Natural killer cell (primary cell): Measurements from ENCODE around the gene BBS9. TPM values are rescaled to one million over a fixed set of nuclear protein-coding genes. Genes with fewer than 3 reads are reported as not detected.
"Not testable (repeated sequence)": the region's sequence is repeated elsewhere in the genome, so short reads cannot be mapped to it uniquely, and the experiment has no call there.

Source experiments
- ATAC-seq, 3 donors: fragments of 150-1000 bp in 2 of 3; fragments of 200-7000 bp in 1 of 3; cut with Tn5 transposase; 1 replicate in 1 of 3; 2 replicates in 2 of 3; pipeline ENCODE4 v1.10.0; 2021; ENCODE audit warnings: mild to moderate bottlenecking in 2 of 3, moderate library complexity in 2 of 3
- DNase-seq, 2 donors: peaks; one replicate each; pipeline versions ENCODE4 v3.0.0 to v3.0.0-alpha.2; 2013 to 2021; ENCODE audit warnings: mixed read lengths in 1 of 2
- H3K27ac ChIP-seq: one replicate; pipeline ENCODE4 v1.5.1; 2013; ENCODE audit warnings: mild to moderate bottlenecking, low read length
- H3K27me3 ChIP-seq: one replicate; pipeline ENCODE4 v1.6.1; 2013; ENCODE audit warnings: low read length; ENCODE audit not compliant: control insufficient read depth, insufficient read depth
- H3K36me3 ChIP-seq: one replicate; pipeline ENCODE4 v1.6.1; 2013; ENCODE audit warnings: low read length; ENCODE audit not compliant: control insufficient read depth, insufficient read depth
- H3K4me1 ChIP-seq: one replicate; pipeline ENCODE4 v1.6.1; 2013; ENCODE audit warnings: low read length; ENCODE audit not compliant: control insufficient read depth, insufficient read depth
- H3K4me3 ChIP-seq: one replicate; pipeline ENCODE4 v1.5.1; 2013; ENCODE audit warnings: low read length
- H3K9me3 ChIP-seq: one replicate; pipeline ENCODE4 v1.6.1; 2013; ENCODE audit warnings: low read length; ENCODE audit not compliant: control insufficient read depth, insufficient read depth
- H3K27ac Mint-ChIP-seq, 2 donors: one replicate each; pipeline ENCODE4 v1.8.0; 2022; ENCODE audit warnings: mild to moderate bottlenecking in 2 of 2, mixed read lengths in 2 of 2, moderate library complexity in 1 of 2
- H3K27me3 Mint-ChIP-seq, 2 donors: one replicate each; pipeline ENCODE4 v1.8.0; 2022; ENCODE audit warnings: low read depth in 2 of 2, mixed read lengths in 2 of 2
- H3K36me3 Mint-ChIP-seq: one replicate; pipeline ENCODE4 v1.8.0; 2022; ENCODE audit warnings: mixed read lengths
- H3K4me1 Mint-ChIP-seq, 2 donors: one replicate each; pipeline ENCODE4 v1.8.0; 2022; ENCODE audit warnings: mixed read lengths in 2 of 2
- H3K4me3 Mint-ChIP-seq: one replicate; pipeline ENCODE4 v1.8.0; 2022; ENCODE audit warnings: mild to moderate bottlenecking, moderate library complexity, mixed read lengths
- H3K9me3 Mint-ChIP-seq, 2 donors: one replicate each; pipeline ENCODE4 v1.8.0; 2022; ENCODE audit warnings: mixed read lengths in 2 of 2
- CTCF ChIP-seq: fragments of 200-600 bp; IDR thresholded peaks from one replicate; pipeline ENCODE4 v1.8.0; 2022; ENCODE audit warnings: antibody characterized with exemption
- WGBS: methylation state at CpG from one replicate; pipeline ENCODE4 v1.1.7; 2013; ENCODE audit warnings: missing lambda C conversion rate; ENCODE audit not compliant: insufficient coverage; 5-methylcytosine and 5-hydroxymethylcytosine counted together
- intact Hi-C: fragments of 100-400 bp; cut with micrococcal nuclease; formaldehyde crosslinking; loops from one replicate; pipeline ENCODE4 v1.14.2; 2022
- total RNA-seq, 4 donors: library from RNA; stranded (reverse); fragments of 120-200 nt in 1 of 4; gene quantifications; one replicate each; pipeline versions ENCODE4 v1.2.3 to v1.2.4, GENCODE V29; 2013 to 2022

Gene BBS9
- total RNA-seq, 3 donors from 2014 or later (not counting 1 experiment from before 2014, with no cell fraction given): 25.1 to 34.6 (median 34.4) TPM

DNA sequence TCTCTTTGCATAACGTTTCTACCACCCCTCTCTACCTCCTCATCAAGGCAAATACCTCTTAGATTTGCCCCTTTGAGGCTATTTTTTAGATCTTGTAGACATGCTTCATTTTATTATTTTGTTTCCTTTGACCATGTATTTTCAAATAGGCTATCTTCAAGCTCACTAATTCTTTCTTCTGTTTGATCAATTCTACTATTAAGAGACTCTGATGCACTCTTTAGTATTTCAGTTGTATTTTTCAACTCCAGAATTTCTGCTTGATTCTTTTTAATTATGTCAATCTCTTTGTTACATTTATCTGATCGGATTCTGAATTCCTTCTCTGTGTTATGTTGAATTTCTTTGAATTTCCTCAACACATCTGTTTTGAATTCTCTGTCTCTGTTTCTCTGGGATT, 82.8 kb downstream of the BBS9 start:
- Histone ChIP-seq H3K4me1 (no peaks in the 10 kb centered on the region), H3K27me3 (no peaks in the 10 kb centered on the region), H3K27ac (no peak overlapping the region), H3K36me3 (no peaks in the 10 kb centered on the region), H3K4me3 (no peak overlapping the region), H3K9me3 (peaks cover 8% of the 10 kb centered on the region)
- intact Hi-C loops: no loop called here
- DNase-seq (no peak), ATAC-seq (no peak)
- Mint-ChIP-seq H3K4me1 (no peaks in the 10 kb centered on the region), H3K36me3 (peaks cover 30% of the 10 kb centered on the region), H3K4me3 (no peak overlapping the region), H3K27ac (no peak overlapping the region), H3K9me3 (peaks cover 10 to 15% of the 10 kb centered on the region in 2 donors), H3K27me3 (no peaks in the 10 kb centered on the region)
- WGBS: no CpG with 5 or more reads among the region's 2 CpGs
- TF ChIP-seq CTCF: no peak

- Mint-ChIP-seq H3K27me3 (no peaks in the 10 kb centered on the region), H3K4me1 (no peaks in the 10 kb centered on the region), H3K36me3 (peaks cover 18% of the 10 kb centered on the region), H3K4me3 (no peak overlapping the region), H3K9me3 (peaks cover 6 to 10% of the 10 kb centered on the region in 2 donors), H3K27ac (no peak overlapping the region)
- no peaks in the 10 kb centered on the region for H3K36me3 ChIP-seq
- WGBS: no CpG with 5 or more reads among the region's 1 CpG
- no peak for TF ChIP-seq CTCF
- H3K4me1 ChIP-seq: no peaks in the 10 kb centered on the region
- peaks cover 4% of the 10 kb centered on the region for H3K9me3 ChIP-seq
- no peak for ATAC-seq
- intact Hi-C loops: no loop called here
- H3K27me3 ChIP-seq: no peaks in the 10 kb centered on the region
- no peak for DNase-seq
- no peak overlapping the region for H3K4me3 ChIP-seq
- no peak overlapping the region for H3K27ac ChIP-seq
Observed at GRCh38 chr7:33215992-33216391, 86.6 kb downstream of the BBS9 start.

DNA sequence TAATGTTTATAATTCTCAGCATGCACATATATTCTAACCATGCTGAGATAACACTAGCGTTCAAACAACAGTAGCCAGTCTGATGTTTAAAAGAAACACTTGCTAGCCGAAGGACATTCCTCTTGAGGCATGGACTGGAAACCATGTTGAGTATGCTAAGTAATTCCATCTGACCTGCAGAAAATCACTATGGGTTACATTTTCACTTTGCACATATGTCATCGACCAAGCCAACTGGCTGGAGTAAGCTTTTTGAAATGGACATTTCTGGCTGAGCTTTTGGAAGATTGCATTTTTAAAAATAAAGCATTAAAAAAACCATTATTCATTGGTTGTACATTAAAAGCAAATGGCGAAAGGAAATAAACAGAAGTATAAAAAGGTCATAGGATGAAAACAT, 88.2 kb downstream of the BBS9 start:
- Histone ChIP-seq H3K4me3 (no peak overlapping the region), H3K27me3 (no peaks in the 10 kb centered on the region), H3K36me3 (no peaks in the 10 kb centered on the region), H3K27ac (no peak overlapping the region), H3K9me3 (peaks cover 2% of the 10 kb centered on the region), H3K4me1 (no peaks in the 10 kb centered on the region)
- intact Hi-C loops: no loop called here
- no peak for DNase-seq
- H3K36me3 Mint-ChIP-seq: peaks cover 2% of the 10 kb centered on the region
- 100% methylated on average over 3 of the region's 4 CpGs for WGBS
- no peak overlapping the region for H3K27ac Mint-ChIP-seq
- ATAC-seq: no peak
- H3K9me3 Mint-ChIP-seq: no peaks in the 10 kb centered on the region
- TF ChIP-seq CTCF: no peak
- no peak overlapping the region for H3K4me3 Mint-ChIP-seq
- H3K4me1 Mint-ChIP-seq: no peaks in the 10 kb centered on the region
- H3K27me3 Mint-ChIP-seq: no peaks in the 10 kb centered on the region

DNA sequence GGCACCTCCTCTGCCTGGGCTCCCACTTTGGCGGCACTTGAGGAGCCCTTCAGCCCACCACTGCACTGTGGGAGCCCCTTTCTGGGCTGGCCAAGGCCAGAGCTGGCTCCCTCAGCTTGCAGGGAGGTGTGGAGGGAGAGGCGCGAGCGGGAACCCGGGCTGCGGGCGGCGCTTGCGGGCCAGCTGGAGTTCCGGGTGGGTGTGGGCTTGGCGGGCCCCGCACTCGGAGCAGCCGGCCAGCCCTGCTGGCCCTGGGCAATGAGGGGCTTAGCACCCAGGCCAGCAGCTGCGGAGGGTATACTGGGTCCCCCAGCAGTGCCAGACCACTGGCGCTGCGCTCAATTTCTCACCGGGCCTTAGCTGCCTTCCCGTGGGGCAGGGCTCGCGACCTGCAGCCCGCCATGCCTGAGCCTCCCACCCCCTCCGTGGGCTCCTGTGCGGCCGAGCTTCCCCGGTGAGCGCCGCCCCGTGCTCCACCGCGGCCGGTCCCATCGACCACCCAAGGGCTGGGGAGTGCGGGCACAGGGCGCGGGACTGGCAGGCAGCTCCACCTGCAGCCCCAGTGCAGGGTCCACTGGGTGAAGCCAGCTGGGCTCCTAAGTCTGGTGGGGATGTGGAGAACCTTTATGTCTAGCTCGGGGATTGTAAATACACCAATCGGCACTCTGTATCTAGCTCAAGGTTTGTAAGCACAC, 89.6 kb downstream of the BBS9 start:
- ATAC-seq, H3K36me3 ChIP-seq, H3K4me3 Mint-ChIP-seq, H3K9me3 Mint-ChIP-seq, H3K27me3 ChIP-seq, H3K27ac Mint-ChIP-seq, intact Hi-C loops, H3K4me1 Mint-ChIP-seq, H3K27ac ChIP-seq, H3K27me3 Mint-ChIP-seq, H3K36me3 Mint-ChIP-seq, H3K4me3 ChIP-seq, DNase-seq, H3K9me3 ChIP-seq, H3K4me1 ChIP-seq: not testable (repeated sequence)
- 96% methylated on average over 37 of the region's 38 CpGs for WGBS
